Sigmoid colon (tissue), 7 donors: ENCODE measurements around the gene WASF2. TPM values are rescaled to one million over a fixed set of nuclear protein-coding genes. Genes with fewer than 3 reads are reported as not detected.
"Not testable (repeated sequence)": the region's sequence is repeated elsewhere in the genome, so short reads cannot be mapped to it uniquely, and the experiment has no call there.

ENCODE experiments used
- DNase-seq: peaks from one replicate; pipeline ENCODE4 v3.0.0-alpha.2; 2019
- H3K27ac ChIP-seq, 4 donors: fragments of 200-600 bp; sonication (generic); one replicate each; pipeline ENCODE4 v1.5.1; 2016 to 2019; ENCODE audit warnings: mild to moderate bottlenecking in 1 of 4
- H3K27me3 ChIP-seq, 3 donors: fragments of 200-600 bp; sonication (generic); one replicate each; pipeline ENCODE4 v1.5.1; 2019; ENCODE audit warnings: mild to moderate bottlenecking in 1 of 3
- H3K36me3 ChIP-seq, 4 donors: fragments of 200-600 bp; sonication (generic); one replicate each; pipeline ENCODE4 v1.5.1; 2016 to 2019
- H3K4me1 ChIP-seq, 4 donors: fragments of 200-600 bp; sonication (generic); one replicate each; pipeline ENCODE4 v1.5.1; 2017 to 2019
- H3K4me3 ChIP-seq, 4 donors: fragments of 200-600 bp; sonication (generic); one replicate each; pipeline ENCODE4 v1.5.1; 2017 to 2019; ENCODE audit warnings: mild to moderate bottlenecking in 2 of 4, moderate library complexity in 1 of 4
- H3K9me3 ChIP-seq, 4 donors: fragments of 200-600 bp in 3 of 4; sonication (generic) in 3 of 4; one replicate each; pipeline versions ENCODE4 v1.5.1 to v1.6.1; 2013 to 2019
- CTCF ChIP-seq, 4 experiments: fragments of 450-650 bp in 3 of 4; fragments of 200-600 bp in 1 of 4; IDR thresholded peaks; one replicate each; pipeline ENCODE4 v1.5.1; 2016 to 2019; ENCODE audit warnings: antibody characterized with exemption in 4 of 4, mild to moderate bottlenecking in 3 of 4, moderate library complexity in 2 of 4
- EP300 ChIP-seq, 4 donors: sonication (generic); formaldehyde crosslinking; IDR thresholded peaks; one replicate each; pipeline ENCODE4 v1.6.1; 2017; ENCODE audit warnings: antibody characterized with exemption in 4 of 4
- POLR2A ChIP-seq, 2 donors: fragments of 450-650 bp; IDR thresholded peaks; one replicate each; pipeline ENCODE4 v1.6.1; 2016; ENCODE audit warnings: antibody characterized with exemption in 2 of 2, mild to moderate bottlenecking in 2 of 2, moderate library complexity in 2 of 2
- POLR2AphosphoS5 ChIP-seq, 4 donors: sonication (generic); formaldehyde crosslinking; IDR thresholded peaks; one replicate each; pipeline ENCODE4 v1.6.1; 2017; ENCODE audit warnings: antibody characterized with exemption in 4 of 4
- WGBS, 2 donors: extraction: QIAGEN DNeasy Blood & Tissue Kit; methylation state at CpG; one replicate each; pipeline ENCODE4 v1.1.7; 2013; 5-methylcytosine and 5-hydroxymethylcytosine counted together
- intact Hi-C: fragments of 100-400 bp; cut with DNase I; formaldehyde crosslinking; loops from one replicate; pipeline ENCODE4 v1.15.1; 2023
- polyA plus RNA-seq, 3 donors: library from polyadenylated mRNA; stranded (reverse); fragments of 200-250 nt; gene quantifications; one replicate each; pipeline ENCODE4 v1.2.3, GENCODE V29; 2013
- total RNA-seq, 4 donors: library from RNA; depleted of rRNA; stranded (reverse); fragments of >200 nt; gene quantifications; one replicate each; pipeline ENCODE4 v1.1.0, GENCODE V29; 2016
- donor health status: healthy with polysubstance abuse.
- donor health status: Bipolar disorder and iron deficiency.
- donor health status: healthy.

The WASF2 gene
- total and polyA plus RNA-seq, 7 donors = 30.0 to 69.6 (median 56.9) TPM

- Histone ChIP-seq H3K4me1 (peaks cover 0 to 97% (median 89%) of the 10 kb centered on the region in 4 donors), H3K9me3 (no peaks in the 10 kb centered on the region), H3K4me3 (no peak overlapping the region), H3K36me3 (no peaks in the 10 kb centered on the region), H3K27me3 (no peaks in the 10 kb centered on the region), H3K27ac (peak overlapping the region in 3 of 4 donors; percentile 62 to 74 (median 65))
- DNase-seq = no peak
- TF ChIP-seq CTCF (IDR thresholded peaks at IDR 0.05) = no peak
- TF ChIP-seq EP300 (IDR thresholded peaks at IDR 0.05) = no peak
- TF ChIP-seq POLR2A (IDR thresholded peaks at IDR 0.05) = no peak
- TF ChIP-seq POLR2AphosphoS5 (IDR thresholded peaks at IDR 0.05) = no peak
- WGBS, 2 donors = 81 to 91% methylated on average over 3 of the region's 3 CpGs
- intact Hi-C loops = loop anchor here (5.0 kb wide), 1 partner anchor 34 kb away; no protein-coding TSS in a partner anchor
Measured at GRCh38 chr1:27433706-27434105, 56.3 kb downstream of the WASF2 start.

DNA sequence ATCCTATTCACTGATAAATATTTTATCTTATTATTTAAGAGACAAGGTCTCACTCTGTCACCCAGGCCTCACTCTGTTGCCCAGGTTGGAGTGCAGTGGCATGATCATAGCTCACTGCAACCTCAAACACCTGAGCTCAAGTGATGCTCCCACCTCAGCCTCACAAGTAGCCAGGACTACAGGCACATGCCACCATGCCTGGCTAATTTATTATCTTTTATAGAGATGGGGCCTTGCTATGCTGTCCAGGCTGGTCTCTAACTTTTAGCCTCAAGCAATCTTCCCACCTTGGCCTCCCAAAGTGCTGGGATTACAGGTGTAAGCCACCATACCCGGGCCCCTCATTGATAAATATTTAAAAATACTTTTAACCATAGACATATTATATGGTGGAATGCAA is 57.2 kb downstream of the WASF2 start:
- H3K27me3 ChIP-seq, H3K4me3 ChIP-seq, DNase-seq, H3K36me3 ChIP-seq, H3K9me3 ChIP-seq: not testable (repeated sequence)
- Histone ChIP-seq H3K4me1 (peaks cover 0 to 97% (median 89%) of the 10 kb centered on the region in 4 donors), H3K27ac (peak overlapping the region in 2 of 4 donors; percentile 65 to 74)
- 77 to 92% methylated on average over 1 of the region's 1 CpG for WGBS, 2 donors
- intact Hi-C loops = loop anchor here (5.0 kb wide), 1 partner anchor 35 kb away; no protein-coding TSS in a partner anchor

DNA sequence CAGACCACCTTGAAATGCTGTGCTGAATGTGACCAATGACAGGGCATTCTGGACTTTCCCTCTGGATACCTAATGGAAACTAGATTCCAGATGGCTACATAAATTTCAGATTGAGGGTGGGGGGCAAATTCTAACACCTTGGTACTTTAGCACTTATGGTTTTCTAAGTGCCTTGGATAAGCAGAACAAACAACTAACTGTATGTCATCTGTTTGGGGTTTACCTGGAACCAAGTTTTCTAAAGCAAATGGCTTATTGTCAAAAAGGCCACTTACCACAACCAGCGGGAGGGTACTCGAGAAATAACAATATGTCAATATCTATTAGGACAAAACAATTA is 58.4 kb downstream of the WASF2 start:
- Histone ChIP-seq H3K27ac (peak overlapping the region; percentile 75 to 87 (median 82)), H3K4me3 (no peak overlapping the region), H3K9me3 (no peaks in the 10 kb centered on the region), H3K4me1 (peaks cover 0 to 97% (median 86%) of the 10 kb centered on the region in 4 donors), H3K36me3 (peaks cover 0 to 10% (median 0%) of the 10 kb centered on the region in 4 donors), H3K27me3 (no peaks in the 10 kb centered on the region)
- intact Hi-C loops = loop anchor here (5.0 kb wide), 1 partner anchor 36 kb away; no protein-coding TSS in a partner anchor
- WGBS, 2 donors = 87 to 88% methylated on average over 2 of the region's 2 CpGs
- TF ChIP-seq POLR2AphosphoS5 (IDR thresholded peaks at IDR 0.05) (no peak), EP300 (IDR thresholded peaks at IDR 0.05) (no peak), POLR2A (IDR thresholded peaks at IDR 0.05) (no peak)
- DNase-seq = no peak

DNA sequence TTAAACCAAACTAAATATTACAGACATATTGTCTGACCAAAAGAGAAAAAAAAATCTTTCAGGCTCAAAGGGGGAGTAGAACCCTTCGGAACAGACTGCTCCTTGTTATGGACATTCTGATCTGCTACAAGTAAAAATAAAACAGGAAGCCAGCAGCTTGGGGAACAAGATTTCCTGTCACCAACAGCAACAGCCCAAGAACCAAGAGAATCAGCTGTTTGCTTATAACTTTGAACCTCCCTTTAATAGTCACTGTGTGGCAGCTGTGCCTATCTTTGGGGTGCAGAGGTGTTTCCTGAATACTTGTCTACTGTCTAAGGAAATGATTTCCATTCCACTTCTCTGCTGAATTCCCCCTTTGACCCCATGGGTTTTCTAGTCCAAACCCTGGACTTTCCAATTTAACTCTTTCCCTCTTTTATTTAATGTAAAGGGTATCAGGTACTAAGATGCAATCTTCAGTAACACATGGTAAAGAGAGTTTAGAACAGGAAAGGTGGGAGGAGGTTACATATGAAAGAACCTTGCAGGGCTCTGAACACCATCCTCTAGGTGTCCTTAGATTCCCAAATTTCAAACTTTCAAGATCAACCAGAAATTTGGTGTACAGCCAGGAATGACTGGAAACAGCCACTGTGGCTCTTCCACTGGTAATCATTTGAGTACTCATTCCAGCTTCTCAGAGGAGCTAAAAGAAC is 58.9 kb downstream of the WASF2 start:
- Histone ChIP-seq H3K4me3 (no peak overlapping the region), H3K27ac (peak overlapping the region; percentile 75 to 87 (median 82)), H3K27me3 (no peaks in the 10 kb centered on the region), H3K36me3 (peaks cover 0 to 10% (median 0%) of the 10 kb centered on the region in 4 donors), H3K4me1 (peaks cover 0 to 94% (median 81%) of the 10 kb centered on the region in 4 donors), H3K9me3 (no peaks in the 10 kb centered on the region)
- 47 to 65% methylated on average over 1 of the region's 1 CpG for WGBS, 2 donors
- intact Hi-C loops = loop anchor here (5.0 kb wide), 1 partner anchor 36 kb away; no protein-coding TSS in a partner anchor
- TF ChIP-seq POLR2A (IDR thresholded peaks at IDR 0.05) (no peak), EP300 (IDR thresholded peaks at IDR 0.05) (peak in 1 of 4 donors; percentile 51), POLR2AphosphoS5 (IDR thresholded peaks at IDR 0.05) (peak in 1 of 4 donors; percentile 31), CTCF (IDR thresholded peaks at IDR 0.05) (no peak)
- DNase-seq = no peak

DNA sequence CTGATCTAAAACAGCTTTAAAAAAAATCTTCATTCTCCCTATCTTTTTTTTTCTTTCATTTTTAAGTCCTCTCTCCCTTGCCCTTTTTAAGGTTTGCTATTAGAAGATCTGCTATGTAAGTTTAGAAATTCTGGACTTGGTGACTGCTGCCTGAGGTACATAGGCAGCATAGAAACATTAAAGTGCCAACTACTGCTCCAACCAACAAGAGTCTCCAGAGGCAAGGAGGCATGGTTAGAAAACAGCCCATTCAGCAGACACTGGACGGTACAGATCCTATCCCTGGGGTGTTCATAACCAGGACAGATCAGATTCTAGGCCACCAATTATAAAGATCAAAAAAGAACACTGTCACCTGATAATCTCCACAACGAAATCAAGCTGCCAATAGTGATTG is 60.9 kb downstream of the WASF2 start:
- peak overlapping the region in 3 of 4 donors; percentile 15 to 31 (median 25) for H3K4me3 ChIP-seq
- intact Hi-C loops = no loop called here
- H3K27ac ChIP-seq = peak overlapping the region; percentile 75 to 87 (median 82)
- DNase-seq = no peak
- 41 to 48% methylated on average over 2 of the region's 2 CpGs for WGBS, 2 donors
- no peaks in the 10 kb centered on the region for H3K9me3 ChIP-seq
- peaks cover 0 to 21% (median 0%) of the 10 kb centered on the region in 4 donors for H3K36me3 ChIP-seq
- peaks cover 0 to 80% (median 63%) of the 10 kb centered on the region in 4 donors for H3K4me1 ChIP-seq
- TF ChIP-seq EP300 (IDR thresholded peaks at IDR 0.05) (no peak), CTCF (IDR thresholded peaks at IDR 0.05) (no peak), POLR2AphosphoS5 (IDR thresholded peaks at IDR 0.05) (no peak), POLR2A (IDR thresholded peaks at IDR 0.05) (no peak)
- no peaks in the 10 kb centered on the region for H3K27me3 ChIP-seq
